LoVo (cell line): ENCODE measurements around the gene MAPK8IP1.

ENCODE experiments used
- DNase-seq: peaks from one replicate; pipeline ENCODE4 v3.0.0-alpha.2; 2016; ENCODE audit warnings: low spot score

The MAPK8IP1 gene

GRCh38 chr11:45909594-45910475 lies 24.4 kb downstream of the MAPK8IP1 start:
- no peak for DNase-seq

DNA sequence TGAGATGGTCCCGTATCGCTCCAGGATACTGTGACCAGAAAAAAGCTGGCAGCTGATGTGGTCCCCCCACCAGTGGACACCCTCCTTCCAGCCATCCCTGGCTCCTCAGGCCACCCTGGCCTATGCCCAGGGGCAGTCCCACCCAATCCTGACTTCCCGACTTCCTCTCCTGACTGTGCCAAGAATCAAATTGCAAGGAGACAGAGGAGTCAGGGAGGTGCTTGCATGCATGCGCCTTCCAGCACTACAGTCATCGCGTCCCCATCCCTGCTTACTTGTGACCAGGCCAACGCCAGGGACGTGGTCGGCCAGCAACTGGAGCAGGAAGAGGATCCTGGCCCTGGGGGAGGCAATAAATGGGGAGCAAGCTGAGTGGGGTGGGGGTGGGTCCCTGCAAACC lies 25.2 kb downstream of the MAPK8IP1 start:
- DNase-seq, result no peak

- no peak for DNase-seq
These were observed 28.1 kb downstream of the MAPK8IP1 start for GRCh38 chr11:45913514-45913913.

GRCh38 chr11:45913942-45914635 lies 28.6 kb downstream of the MAPK8IP1 start:
- no peak for DNase-seq

DNA sequence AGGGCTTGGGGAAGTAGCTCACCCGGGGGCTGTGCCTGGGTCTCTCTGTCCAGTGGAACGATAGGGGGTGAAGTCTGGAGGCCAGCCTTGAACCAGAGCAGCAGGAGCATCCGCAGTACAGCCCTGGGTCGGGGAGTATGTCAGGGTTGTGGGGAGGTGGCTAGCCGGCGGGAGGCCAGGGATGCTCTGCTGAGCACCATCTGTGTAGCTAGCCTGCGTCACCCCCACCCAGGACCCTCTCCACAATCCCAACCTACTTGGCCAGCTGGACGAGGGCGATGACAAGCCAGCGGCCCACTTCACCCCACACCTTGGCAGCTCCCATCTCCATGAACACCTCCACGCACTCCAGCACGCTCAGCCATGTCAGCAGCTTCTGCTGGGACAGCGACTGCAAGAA lies 30.0 kb downstream of the MAPK8IP1 start:
- DNase-seq, result no peak

DNA sequence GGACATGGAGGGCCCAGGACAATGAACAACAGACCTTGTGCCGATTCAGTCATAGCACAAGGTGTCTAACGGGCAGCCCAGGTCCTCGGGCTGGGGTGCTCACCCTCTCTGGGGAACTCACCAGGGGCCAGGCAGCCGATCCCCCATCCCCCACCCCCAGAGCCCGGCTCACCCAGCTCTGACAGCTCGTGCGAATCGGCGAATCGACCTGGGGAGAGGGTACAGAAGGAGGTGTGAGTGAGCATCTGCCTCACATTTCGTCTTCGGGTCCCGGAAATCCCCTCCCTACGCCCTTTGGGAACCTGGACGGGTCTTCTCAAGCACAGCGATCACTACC lies 31.8 kb downstream of the MAPK8IP1 start:
- DNase-seq, result no peak

DNA sequence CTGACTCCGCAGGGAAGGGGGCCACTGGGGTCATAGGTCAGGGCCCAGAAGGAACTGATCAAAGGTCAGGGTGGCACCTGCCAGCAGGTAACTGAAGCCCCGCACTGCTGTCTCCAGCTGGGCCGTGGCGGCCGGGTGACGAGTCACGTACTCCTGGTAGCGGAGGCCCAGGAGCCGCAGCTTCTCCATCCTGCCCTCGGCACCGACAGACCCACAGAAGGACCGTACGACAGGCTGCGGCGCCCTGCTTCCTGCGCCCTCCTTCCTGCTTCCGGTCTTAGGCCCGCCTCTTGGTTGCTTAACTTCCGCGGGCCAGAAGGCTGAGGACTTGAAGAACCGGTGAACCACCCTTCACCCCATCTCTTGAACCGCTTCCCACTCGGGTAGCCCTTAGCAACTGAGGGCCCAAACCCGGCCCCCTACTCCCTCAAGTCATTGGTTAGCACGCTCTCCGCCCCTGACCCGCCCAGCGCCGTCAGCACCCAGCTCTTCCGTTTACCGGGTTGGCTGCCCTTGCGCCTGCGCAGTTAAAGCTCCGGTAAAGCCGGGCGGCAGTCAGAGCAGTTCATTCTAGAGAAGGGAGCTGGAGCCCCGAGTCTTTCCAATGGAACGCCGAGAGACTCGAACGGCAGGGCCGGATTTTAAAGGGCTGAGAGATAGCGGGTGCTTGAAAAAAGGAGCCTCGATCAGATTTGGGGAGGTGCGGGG lies 32.3 kb downstream of the MAPK8IP1 start, which contains the start of gene PEX16:
TSS of gene PEX16 (minus strand) at position 255 of the 708 bp plus-strand sequence. CDS start at position 189, 66 bp downstream.
- peak; percentile 98 for DNase-seq

GRCh38 chr11:45918331-45918941 lies 33.0 kb downstream of the MAPK8IP1 start:
- DNase-seq, result peak; percentile 87

DNA sequence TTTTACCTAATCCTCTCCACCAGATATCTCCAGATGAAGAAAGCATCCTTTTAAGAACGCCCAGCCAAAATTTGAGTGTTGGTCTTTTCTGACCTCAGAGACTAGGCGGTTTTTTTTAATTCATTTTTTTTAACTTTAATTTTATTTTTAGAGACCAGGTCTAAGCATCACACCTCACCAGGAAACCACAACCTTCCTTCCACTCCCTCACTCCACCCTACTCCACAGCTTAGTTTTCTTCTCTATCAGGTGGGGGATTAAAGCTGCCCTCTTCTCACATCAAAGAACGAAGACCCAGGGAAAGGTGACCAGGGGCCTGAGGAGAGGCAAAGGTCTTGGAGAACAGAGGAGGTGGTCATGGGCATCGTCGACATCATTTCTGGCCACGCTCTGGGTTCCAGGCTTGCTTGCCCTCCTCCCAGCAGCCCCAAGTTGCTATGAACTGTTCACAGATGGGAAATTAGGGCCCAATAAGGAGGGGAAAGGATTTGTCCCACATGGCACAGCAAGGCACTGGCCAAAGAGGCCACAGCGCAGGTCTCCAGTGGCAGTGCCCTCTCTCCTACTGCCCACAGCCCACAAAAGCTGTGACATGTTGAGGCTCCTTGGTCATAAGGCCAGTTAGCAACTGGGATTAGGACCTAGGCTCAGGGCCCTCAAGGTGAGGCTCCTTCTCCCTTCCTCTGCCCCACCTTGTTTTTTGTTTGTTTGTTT lies 33.7 kb downstream of the MAPK8IP1 start:
- DNase-seq, result no peak

GRCh38 chr11:45919806-45920530 lies 34.5 kb downstream of the MAPK8IP1 start:
- no peak for DNase-seq

DNA sequence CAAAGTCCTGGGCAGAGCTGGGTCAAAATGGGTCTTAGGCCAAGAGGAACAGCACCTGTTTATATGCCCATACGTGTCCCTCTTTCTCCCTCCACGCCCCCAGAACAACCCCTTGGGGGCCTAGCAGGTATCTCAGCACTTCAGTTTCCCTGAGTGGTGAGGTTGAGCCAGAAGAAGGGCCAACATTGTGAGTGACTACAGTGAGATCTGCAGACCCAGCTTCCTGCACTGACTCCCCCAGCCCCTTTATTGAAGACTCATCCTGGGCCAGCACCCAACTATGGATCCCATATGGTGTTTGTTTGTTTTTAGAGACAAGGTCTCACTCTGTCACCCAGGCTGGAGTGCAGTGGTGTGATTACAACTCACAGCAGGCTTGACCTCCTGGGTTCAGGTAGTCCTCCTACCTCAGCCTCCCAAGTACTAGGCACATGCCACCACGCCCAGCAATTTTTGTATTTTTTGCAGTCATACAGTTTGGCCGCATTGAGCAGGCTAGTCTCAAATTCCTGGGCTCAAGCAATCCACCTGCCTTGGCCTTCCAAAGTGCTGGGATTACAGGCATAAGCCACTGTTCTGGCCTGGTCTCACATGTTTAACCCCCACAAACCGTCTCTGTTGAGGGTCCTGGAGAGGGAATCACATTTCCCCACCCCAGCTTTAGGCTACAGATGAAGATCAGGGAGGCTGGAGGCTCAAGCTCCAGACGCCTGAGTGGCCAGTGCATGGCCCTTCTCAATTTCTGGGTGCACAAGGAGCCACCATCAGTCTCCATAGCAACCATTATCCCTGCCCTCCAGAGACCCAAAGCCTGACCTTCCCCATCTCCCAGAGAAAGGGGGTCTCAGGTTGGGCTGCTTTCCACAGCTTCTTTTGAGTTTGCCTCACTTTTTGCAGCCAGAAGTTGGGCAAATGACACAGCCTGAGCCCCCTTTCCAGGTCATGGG lies 35.4 kb downstream of the MAPK8IP1 start:
- no peak for DNase-seq

DNA sequence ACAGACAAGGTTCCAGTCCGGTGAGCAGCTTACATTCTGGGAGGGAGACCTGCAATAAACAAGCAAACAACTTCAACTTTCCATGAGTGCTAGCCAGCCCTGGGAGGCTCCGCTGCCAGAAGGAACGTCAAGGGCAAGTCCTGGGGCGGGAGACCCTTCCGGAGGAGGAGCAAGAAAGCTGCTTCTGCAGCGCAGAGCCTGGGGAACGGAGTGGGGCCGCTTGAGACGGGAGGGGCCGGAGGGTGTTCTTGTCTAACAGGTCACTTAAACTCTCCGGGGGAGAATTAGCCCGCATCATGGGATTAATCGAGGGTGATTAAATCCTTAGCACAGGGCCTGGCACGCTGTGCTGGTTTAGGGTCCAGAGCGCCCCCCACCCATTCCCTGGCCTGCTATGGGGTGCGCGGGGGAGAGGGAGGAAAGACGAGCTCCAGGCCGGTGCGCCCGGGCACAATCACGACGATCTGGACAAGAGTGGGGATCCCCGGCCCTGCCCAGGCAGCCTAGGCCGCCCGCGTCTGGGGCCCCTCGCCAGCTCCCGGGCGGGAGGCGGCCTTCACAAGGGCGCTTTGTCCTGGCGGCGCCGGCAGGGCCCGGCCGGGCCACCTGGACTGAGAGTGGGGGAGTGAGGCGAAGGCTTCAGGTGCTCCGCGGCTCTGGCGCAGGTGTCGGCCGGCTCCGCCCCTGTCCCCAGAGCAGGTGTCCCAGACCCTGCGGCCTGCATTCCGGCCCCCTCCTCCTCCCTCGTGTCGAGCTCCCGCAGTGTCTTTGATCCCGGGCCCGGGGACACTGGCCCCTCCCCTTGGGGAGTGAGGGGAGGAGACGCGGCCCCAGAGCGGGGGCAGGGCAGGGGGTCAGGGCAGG lies 36.3 kb downstream of the MAPK8IP1 start:
- no peak for DNase-seq

GRCh38 chr11:45922425-45923082 lies 37.1 kb downstream of the MAPK8IP1 start, which contains the start of gene LARGE2:
TSS of gene LARGE2 (plus strand) at chr11:45922656. CDS start at chr11:45922883, 227 bp downstream.
- peak; percentile 59 for DNase-seq

DNA sequence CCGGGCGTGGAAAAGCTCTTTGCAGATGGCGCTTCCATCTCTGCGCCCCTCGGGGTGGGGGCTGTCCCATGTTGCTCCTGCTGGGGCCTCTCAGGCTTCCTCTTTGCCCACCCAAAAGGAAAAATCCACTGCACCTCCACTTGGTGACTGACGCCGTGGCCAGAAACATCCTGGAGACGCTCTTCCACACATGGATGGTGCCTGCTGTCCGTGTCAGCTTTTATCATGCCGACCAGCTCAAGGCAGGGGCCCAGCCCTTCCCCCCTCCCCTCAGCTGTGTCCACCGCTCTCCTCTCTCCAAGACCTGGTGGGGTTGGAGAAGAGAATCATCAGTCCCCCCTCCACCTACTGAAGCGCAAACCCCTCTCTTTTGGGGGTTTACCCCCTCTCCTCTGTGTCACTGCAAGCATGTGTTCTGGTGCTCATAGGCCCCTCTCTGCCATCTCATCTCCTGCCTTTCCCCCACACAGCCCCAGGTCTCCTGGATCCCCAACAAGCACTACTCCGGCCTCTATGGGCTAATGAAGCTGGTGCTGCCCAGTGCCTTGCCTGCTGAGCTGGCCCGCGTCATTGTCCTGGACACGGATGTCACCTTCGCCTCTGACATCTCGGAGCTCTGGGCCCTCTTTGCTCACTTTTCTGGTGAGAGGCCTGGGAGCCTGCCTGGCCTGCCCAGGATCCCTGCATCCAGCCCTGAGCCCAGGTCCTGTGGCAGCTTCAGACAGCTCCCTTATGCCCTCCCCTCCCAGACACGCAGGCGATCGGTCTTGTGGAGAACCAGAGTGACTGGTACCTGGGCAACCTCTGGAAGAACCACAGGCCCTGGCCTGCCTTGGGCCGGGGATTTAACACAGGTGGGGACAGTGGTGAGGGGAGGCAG lies 38.8 kb downstream of the MAPK8IP1 start:
- no peak for DNase-seq

GRCh38 chr11:45924927-45925326 lies 39.5 kb downstream of the MAPK8IP1 start:
- no peak for DNase-seq

- DNase-seq, result no peak
These were observed 40.1 kb downstream of the MAPK8IP1 start for GRCh38 chr11:45925550-45925949.

GRCh38 chr11:45926001-45926401 lies 40.5 kb downstream of the MAPK8IP1 start:
- no peak for DNase-seq
